Natural killer cell (primary cell): ENCODE results near the gene OXCT1. TPM values are rescaled to one million over a fixed set of nuclear protein-coding genes. Genes with fewer than 3 reads are reported as not detected.

ENCODE experiments used
- ATAC-seq, 3 donors: fragments of 150-1000 bp in 2 of 3; fragments of 200-7000 bp in 1 of 3; cut with Tn5 transposase; 1 replicate in 1 of 3; 2 replicates in 2 of 3; pipeline ENCODE4 v1.10.0; 2021; ENCODE audit warnings: mild to moderate bottlenecking in 2 of 3, moderate library complexity in 2 of 3
- DNase-seq, 2 donors: peaks; one replicate each; pipeline versions ENCODE4 v3.0.0 to v3.0.0-alpha.2; 2013 to 2021; ENCODE audit warnings: mixed read lengths in 1 of 2
- H3K27ac ChIP-seq: one replicate; pipeline ENCODE4 v1.5.1; 2013; ENCODE audit warnings: mild to moderate bottlenecking, low read length
- H3K27me3 ChIP-seq: one replicate; pipeline ENCODE4 v1.6.1; 2013; ENCODE audit warnings: low read length; ENCODE audit not compliant: control insufficient read depth, insufficient read depth
- H3K36me3 ChIP-seq: one replicate; pipeline ENCODE4 v1.6.1; 2013; ENCODE audit warnings: low read length; ENCODE audit not compliant: control insufficient read depth, insufficient read depth
- H3K4me1 ChIP-seq: one replicate; pipeline ENCODE4 v1.6.1; 2013; ENCODE audit warnings: low read length; ENCODE audit not compliant: control insufficient read depth, insufficient read depth
- H3K4me3 ChIP-seq: one replicate; pipeline ENCODE4 v1.5.1; 2013; ENCODE audit warnings: low read length
- H3K9me3 ChIP-seq: one replicate; pipeline ENCODE4 v1.6.1; 2013; ENCODE audit warnings: low read length; ENCODE audit not compliant: control insufficient read depth, insufficient read depth
- H3K27ac Mint-ChIP-seq, 2 donors: one replicate each; pipeline ENCODE4 v1.8.0; 2022; ENCODE audit warnings: mild to moderate bottlenecking in 2 of 2, mixed read lengths in 2 of 2, moderate library complexity in 1 of 2
- H3K27me3 Mint-ChIP-seq, 2 donors: one replicate each; pipeline ENCODE4 v1.8.0; 2022; ENCODE audit warnings: low read depth in 2 of 2, mixed read lengths in 2 of 2
- H3K36me3 Mint-ChIP-seq: one replicate; pipeline ENCODE4 v1.8.0; 2022; ENCODE audit warnings: mixed read lengths
- H3K4me1 Mint-ChIP-seq, 2 donors: one replicate each; pipeline ENCODE4 v1.8.0; 2022; ENCODE audit warnings: mixed read lengths in 2 of 2
- H3K4me3 Mint-ChIP-seq: one replicate; pipeline ENCODE4 v1.8.0; 2022; ENCODE audit warnings: mild to moderate bottlenecking, moderate library complexity, mixed read lengths
- H3K9me3 Mint-ChIP-seq, 2 donors: one replicate each; pipeline ENCODE4 v1.8.0; 2022; ENCODE audit warnings: mixed read lengths in 2 of 2
- WGBS: methylation state at CpG from one replicate; pipeline ENCODE4 v1.1.7; 2013; ENCODE audit warnings: missing lambda C conversion rate; ENCODE audit not compliant: insufficient coverage; 5-methylcytosine and 5-hydroxymethylcytosine counted together
- intact Hi-C: fragments of 100-400 bp; cut with micrococcal nuclease; formaldehyde crosslinking; loops from one replicate; pipeline ENCODE4 v1.14.2; 2022
- total RNA-seq, 4 donors: library from RNA; stranded (reverse); fragments of 120-200 nt in 1 of 4; gene quantifications; one replicate each; pipeline versions ENCODE4 v1.2.3 to v1.2.4, GENCODE V29; 2013 to 2022
- TF ChIP-seq, protein P1 (sequence below): fragments of 200-600 bp; IDR thresholded peaks from one replicate; pipeline ENCODE4 v1.8.0; 2022; ENCODE audit warnings: antibody characterized with exemption

The OXCT1 gene
- total RNA-seq, 3 donors from 2014 or later (not counting 1 experiment from before 2014, with no cell fraction given), result 17.1 to 19.9 (median 18.0) TPM

DNA sequence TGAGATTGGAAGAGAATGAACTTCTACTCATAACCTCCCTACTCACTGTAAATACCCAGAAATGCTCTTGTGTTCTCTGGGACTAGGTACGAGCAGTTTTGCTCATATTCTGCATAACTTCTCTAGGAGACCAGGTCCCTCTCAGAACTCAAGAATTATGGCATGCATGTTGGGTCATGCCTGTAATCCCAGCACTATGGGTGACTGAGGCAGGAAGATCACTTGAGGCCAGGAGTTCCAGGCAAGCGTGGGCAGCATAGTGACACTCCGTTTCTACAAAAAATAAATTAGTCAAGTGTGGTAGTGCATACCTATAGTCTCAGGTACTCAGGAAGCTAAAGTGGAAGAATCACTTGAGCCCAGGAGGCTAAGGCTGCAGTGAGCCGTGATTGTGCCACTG, 141.9 kb downstream of the OXCT1 start:
- 98% methylated on average over 4 of the region's 4 CpGs for WGBS
- Mint-ChIP-seq H3K9me3 (no peaks in the 10 kb centered on the region), H3K4me1 (no peaks in the 10 kb centered on the region), H3K27me3 (no peaks in the 10 kb centered on the region), H3K27ac (no peak overlapping the region), H3K36me3 (no peaks in the 10 kb centered on the region), H3K4me3 (no peak overlapping the region)
- H3K4me3 ChIP-seq, result no peak overlapping the region
- TF ChIP-seq, protein P1, sequence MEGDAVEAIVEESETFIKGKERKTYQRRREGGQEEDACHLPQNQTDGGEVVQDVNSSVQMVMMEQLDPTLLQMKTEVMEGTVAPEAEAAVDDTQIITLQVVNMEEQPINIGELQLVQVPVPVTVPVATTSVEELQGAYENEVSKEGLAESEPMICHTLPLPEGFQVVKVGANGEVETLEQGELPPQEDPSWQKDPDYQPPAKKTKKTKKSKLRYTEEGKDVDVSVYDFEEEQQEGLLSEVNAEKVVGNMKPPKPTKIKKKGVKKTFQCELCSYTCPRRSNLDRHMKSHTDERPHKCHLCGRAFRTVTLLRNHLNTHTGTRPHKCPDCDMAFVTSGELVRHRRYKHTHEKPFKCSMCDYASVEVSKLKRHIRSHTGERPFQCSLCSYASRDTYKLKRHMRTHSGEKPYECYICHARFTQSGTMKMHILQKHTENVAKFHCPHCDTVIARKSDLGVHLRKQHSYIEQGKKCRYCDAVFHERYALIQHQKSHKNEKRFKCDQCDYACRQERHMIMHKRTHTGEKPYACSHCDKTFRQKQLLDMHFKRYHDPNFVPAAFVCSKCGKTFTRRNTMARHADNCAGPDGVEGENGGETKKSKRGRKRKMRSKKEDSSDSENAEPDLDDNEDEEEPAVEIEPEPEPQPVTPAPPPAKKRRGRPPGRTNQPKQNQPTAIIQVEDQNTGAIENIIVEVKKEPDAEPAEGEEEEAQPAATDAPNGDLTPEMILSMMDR, result no peak
- no peaks in the 10 kb centered on the region for H3K9me3 ChIP-seq
- no peaks in the 10 kb centered on the region for H3K4me1 ChIP-seq
- peaks cover 5% of the 10 kb centered on the region for H3K36me3 ChIP-seq
- no peak for ATAC-seq
- H3K27me3 ChIP-seq, result no peaks in the 10 kb centered on the region
- no peak for DNase-seq
- H3K27ac ChIP-seq, result no peak overlapping the region
- intact Hi-C loops, result no loop called here

DNA sequence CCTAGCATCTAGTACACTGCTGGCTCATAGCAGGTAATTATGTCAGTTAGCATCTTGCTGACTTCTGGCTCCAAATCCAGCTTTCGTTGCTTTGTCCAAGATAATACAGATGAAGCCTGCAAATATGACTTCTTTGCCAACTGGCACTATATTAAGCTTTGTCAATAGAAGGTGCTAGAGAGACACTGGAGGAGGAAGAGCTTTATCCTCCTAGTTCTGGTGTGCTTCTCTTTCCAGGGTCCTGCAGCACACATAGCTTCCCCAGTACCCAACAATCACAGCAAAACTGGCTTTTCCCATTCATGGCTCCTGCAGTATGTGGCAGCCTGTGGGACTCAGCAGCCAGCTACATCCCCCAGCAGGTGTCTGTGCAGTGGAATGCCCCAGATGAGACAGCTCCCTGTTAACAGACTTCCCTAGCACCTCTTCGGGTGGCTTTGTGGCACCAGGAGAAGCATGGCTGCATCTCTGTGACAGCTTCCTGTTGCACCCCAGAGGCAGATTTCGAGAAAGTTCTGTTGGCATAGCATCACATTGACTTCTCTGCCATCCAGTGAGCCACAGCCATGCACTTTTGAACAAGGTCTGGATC, 147.8 kb downstream of the OXCT1 start:
- intact Hi-C loops, result no loop called here
- Histone ChIP-seq H3K4me3 (no peak overlapping the region), H3K4me1 (no peaks in the 10 kb centered on the region), H3K27ac (no peak overlapping the region), H3K27me3 (no peaks in the 10 kb centered on the region), H3K36me3 (no peaks in the 10 kb centered on the region), H3K9me3 (no peaks in the 10 kb centered on the region)
- TF ChIP-seq, protein P1, result no peak
- Mint-ChIP-seq H3K27me3 (no peaks in the 10 kb centered on the region), H3K36me3 (no peaks in the 10 kb centered on the region), H3K4me1 (no peaks in the 10 kb centered on the region), H3K27ac (no peak overlapping the region), H3K4me3 (no peak overlapping the region), H3K9me3 (no peaks in the 10 kb centered on the region)
- no peak for DNase-seq
- ATAC-seq, result no peak
- 94% methylated on average over 3 of the region's 3 CpGs for WGBS

DNA sequence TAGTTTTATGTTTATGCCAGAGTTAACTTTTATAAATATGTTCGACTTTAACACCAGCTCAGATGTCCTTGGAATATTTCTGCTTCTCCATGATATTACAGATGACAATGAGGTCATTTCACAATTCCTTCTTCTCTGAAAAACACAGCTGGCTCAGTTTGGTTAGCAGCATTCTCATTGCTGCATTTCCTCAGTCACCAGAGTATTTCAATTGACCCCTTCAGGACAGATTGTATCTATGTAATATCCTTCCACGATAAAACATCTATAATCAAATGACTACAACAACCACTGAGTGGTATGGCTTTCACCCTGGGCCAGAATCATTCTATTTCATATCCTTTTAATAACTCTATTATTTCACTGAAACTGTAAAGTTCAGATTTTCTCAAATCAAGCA, 148.7 kb downstream of the OXCT1 start:
- H3K4me1 ChIP-seq, result no peaks in the 10 kb centered on the region

More for the DNA sequence above, 148.7 kb downstream of the OXCT1 start:
- H3K36me3 ChIP-seq, result no peaks in the 10 kb centered on the region
- DNase-seq, result no peak
- Mint-ChIP-seq H3K27ac (no peak overlapping the region), H3K27me3 (peaks cover 0 to 5% of the 10 kb centered on the region in 2 donors), H3K4me1 (no peaks in the 10 kb centered on the region), H3K4me3 (no peak overlapping the region), H3K9me3 (peaks cover 2 to 3% of the 10 kb centered on the region in 2 donors), H3K36me3 (peaks cover 7% of the 10 kb centered on the region)
- 94% methylated on average over 1 of the region's 2 CpGs for WGBS
- H3K27ac ChIP-seq, result no peak overlapping the region
- H3K9me3 ChIP-seq, result no peaks in the 10 kb centered on the region
- H3K27me3 ChIP-seq, result no peaks in the 10 kb centered on the region
- TF ChIP-seq, protein P1, result no peak
- ATAC-seq, result no peak
- intact Hi-C loops, result no loop called here
- no peak overlapping the region for H3K4me3 ChIP-seq
